ENCODE results near the gene RAB1A.

Gene RAB1A

DNA sequence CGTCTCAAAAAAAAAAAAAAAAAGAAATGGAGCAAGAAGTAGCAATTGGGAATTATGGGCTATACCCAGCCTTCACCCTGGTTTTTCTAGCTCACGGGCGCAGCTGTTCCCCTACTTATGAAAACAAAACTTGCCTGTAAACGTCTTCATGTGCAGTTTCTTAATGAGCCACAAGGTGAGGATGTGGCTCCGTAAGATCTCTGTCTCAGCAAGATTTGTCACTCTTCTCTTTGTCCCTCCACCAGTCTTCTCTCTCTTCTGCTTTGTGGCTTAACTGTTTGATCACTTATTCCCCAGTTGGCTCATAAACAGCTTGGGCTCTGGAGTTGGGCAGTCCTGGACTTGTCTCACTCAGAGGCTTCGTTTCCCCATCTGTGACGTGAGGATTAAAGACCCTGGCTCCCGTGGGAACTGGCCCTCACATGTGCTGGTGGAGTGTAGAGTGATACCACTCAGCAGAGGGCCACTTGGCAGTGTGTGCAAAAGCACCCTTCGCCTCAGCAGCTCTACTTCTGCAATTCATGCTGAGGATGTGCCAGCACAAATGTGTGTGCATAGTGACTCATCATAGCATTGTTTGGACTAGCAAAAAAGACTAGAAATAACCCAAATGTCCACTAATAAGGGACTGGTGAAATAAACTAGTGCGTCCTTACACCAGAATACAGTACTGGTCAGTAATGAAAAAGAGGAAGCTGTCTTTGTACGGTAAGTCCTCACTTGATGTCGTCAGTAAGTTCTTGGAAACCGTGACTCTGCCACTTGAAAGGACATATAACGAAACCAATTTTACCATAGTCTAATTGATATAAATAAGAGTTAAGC is 65.0 kb downstream of the RAB1A start:
- Histone ChIP-seq H3K79me2 (ENCODE audit: insufficient read depth, low read length) (peaks cover 52% of the 10 kb centered on the region), H3K27ac (ENCODE audit: low read length) (peak overlapping the region; percentile 46; the same call in 1 of the 2 replicates), H3K4me1 (ENCODE audit: insufficient read depth, low read length) (peaks cover 7% of the 10 kb centered on the region), H2AFZ (ENCODE audit: low read depth, low read length) (no peak overlapping the region), H3K4me3 (ENCODE audit: low read depth in 1 of 2, low read length in 2 of 2) (no peak overlapping the region), H3K4me2 (ENCODE audit: insufficient read depth, low read length) (no peak overlapping the region; the same call in 1 of the 2 replicates), H4K20me1 (ENCODE audit: insufficient read depth, low read length) (peaks cover 37% of the 10 kb centered on the region), H3K27me3 (ENCODE audit: insufficient read depth, low read length, poor library complexity) (no peaks in the 10 kb centered on the region), H3K9ac (ENCODE audit: low read depth, low read length) (no peak overlapping the region), H3K9me3 (ENCODE audit: insufficient read depth, low read length, severe bottlenecking) (no peaks in the 10 kb centered on the region), H3K36me3 (ENCODE audit: insufficient read depth, low read length) (peaks cover 5% of the 10 kb centered on the region)
- ATAC-seq (ENCODE audit: insufficient read depth, low read depth) (peak; percentile 85), DNase-seq (peak; percentile 55)
- TF ChIP-seq EZH2 (IDR thresholded peaks at IDR 0.05; ENCODE audit: borderline replicate concordance, low read depth, low read length, severe bottlenecking): no peak
- TF ChIP-seq, protein P1, sequence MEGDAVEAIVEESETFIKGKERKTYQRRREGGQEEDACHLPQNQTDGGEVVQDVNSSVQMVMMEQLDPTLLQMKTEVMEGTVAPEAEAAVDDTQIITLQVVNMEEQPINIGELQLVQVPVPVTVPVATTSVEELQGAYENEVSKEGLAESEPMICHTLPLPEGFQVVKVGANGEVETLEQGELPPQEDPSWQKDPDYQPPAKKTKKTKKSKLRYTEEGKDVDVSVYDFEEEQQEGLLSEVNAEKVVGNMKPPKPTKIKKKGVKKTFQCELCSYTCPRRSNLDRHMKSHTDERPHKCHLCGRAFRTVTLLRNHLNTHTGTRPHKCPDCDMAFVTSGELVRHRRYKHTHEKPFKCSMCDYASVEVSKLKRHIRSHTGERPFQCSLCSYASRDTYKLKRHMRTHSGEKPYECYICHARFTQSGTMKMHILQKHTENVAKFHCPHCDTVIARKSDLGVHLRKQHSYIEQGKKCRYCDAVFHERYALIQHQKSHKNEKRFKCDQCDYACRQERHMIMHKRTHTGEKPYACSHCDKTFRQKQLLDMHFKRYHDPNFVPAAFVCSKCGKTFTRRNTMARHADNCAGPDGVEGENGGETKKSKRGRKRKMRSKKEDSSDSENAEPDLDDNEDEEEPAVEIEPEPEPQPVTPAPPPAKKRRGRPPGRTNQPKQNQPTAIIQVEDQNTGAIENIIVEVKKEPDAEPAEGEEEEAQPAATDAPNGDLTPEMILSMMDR (IDR thresholded peaks at IDR 0.05; ENCODE audit: borderline replicate concordance, extremely low read depth, low read length, poor library complexity, severe bottlenecking): peak; percentile 82

DNA sequence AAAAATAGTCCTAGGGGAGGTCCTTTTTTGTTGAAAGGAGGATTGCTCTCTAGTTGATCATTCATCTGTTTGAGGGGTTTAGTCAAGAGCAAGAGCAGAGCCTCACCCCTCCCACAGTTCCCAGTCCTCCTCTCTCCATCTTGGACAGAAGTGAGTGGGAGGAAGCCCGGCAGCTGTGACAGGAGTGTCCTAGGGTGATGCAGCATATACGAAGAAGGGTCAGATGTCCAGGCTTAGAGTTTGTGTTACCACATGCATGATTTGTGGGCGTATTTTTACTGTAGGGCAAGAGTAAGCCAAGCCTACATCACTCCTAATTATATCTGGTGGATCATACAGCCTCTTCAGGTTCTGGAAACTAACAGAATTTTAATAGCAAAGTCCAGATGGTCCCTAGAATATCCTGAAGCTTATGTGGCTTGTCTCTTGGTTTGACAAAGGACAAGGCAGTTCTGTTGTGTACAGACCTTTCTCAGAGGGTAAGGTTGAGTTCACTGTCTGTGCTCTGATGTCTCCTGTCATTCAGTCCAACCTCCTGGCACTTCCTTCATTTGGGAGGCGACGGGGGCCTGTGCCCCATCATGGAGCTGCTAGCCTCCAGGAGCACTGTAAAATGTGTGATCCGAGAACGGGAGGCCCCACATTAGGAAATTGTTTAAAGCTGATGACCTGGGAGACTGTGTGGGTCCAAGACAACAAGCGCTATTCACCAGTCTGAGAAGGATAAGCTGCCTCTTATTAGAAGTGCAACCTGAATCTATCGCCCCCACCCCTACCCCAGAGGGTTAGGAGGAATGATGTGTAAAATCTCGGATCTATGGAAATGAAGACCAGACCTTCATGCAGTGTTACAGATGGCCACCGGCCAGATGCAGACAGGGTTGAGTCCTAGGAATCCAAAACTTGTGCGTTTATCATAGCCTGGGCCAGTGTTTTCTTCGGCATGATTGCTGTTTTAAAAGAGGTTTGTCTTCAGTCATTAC is 66.8 kb downstream of the RAB1A start:
- no peaks in the 10 kb centered on the region for H3K27me3 ChIP-seq (ENCODE audit: insufficient read depth, low read length, poor library complexity)
- no peak overlapping the region for H3K9ac ChIP-seq (ENCODE audit: low read depth, low read length)
- H3K36me3 ChIP-seq (ENCODE audit: insufficient read depth, low read length): no peaks in the 10 kb centered on the region
- H4K20me1 ChIP-seq (ENCODE audit: insufficient read depth, low read length): peaks cover 37% of the 10 kb centered on the region
- H3K9me3 ChIP-seq (ENCODE audit: insufficient read depth, low read length, severe bottlenecking): no peaks in the 10 kb centered on the region
- no peak overlapping the region for H3K27ac ChIP-seq (ENCODE audit: low read length)
- no peak for ATAC-seq (ENCODE audit: insufficient read depth, low read depth)
- DNase-seq: no peak
- no peak overlapping the region for H2AFZ ChIP-seq (ENCODE audit: low read depth, low read length)
- TF ChIP-seq, protein P1 (IDR thresholded peaks at IDR 0.05; ENCODE audit: borderline replicate concordance, extremely low read depth, low read length, poor library complexity, severe bottlenecking): no peak
- no peak for TF ChIP-seq EZH2 (IDR thresholded peaks at IDR 0.05; ENCODE audit: borderline replicate concordance, low read depth, low read length, severe bottlenecking)
- no peak overlapping the region for H3K4me3 ChIP-seq (ENCODE audit: low read depth in 1 of 2, low read length in 2 of 2)
- peaks cover 9% of the 10 kb centered on the region for H3K4me1 ChIP-seq (ENCODE audit: insufficient read depth, low read length)
- H3K79me2 ChIP-seq (ENCODE audit: insufficient read depth, low read length): peaks cover 66% of the 10 kb centered on the region
- H3K4me2 ChIP-seq (ENCODE audit: insufficient read depth, low read length): no peak overlapping the region

DNA sequence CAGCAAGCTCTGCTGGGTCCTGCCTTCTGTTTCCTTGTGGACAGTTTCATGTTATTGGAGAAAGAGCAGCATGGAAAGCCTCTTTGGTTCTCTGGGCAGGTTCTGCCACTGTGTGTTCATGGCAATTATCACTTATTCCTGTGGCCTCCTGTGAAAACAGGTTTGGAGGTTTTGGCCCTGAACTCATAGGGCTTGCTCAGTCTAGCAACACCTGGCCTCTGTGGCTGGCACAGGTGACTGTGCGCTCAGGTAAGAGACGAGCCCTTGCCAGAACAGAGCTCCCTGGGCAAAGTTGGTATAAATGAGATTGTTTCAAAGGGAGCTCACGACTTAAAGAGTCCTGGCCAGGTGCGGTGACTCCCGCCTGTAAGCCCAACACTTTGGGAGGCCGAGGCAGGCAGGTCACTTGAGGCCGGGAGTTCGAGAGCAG is 68.0 kb downstream of the RAB1A start:
- DNase-seq (no peak), ATAC-seq (ENCODE audit: insufficient read depth, low read depth) (no peak)
- H3K9me3 ChIP-seq (ENCODE audit: insufficient read depth, low read length, severe bottlenecking): no peaks in the 10 kb centered on the region
- H3K9ac ChIP-seq (ENCODE audit: low read depth, low read length): no peak overlapping the region
- H3K4me1 ChIP-seq (ENCODE audit: insufficient read depth, low read length): peaks cover 21% of the 10 kb centered on the region
- H3K4me2 ChIP-seq (ENCODE audit: insufficient read depth, low read length): no peak overlapping the region
- H2AFZ ChIP-seq (ENCODE audit: low read depth, low read length): no peak overlapping the region
- no peak overlapping the region for H3K4me3 ChIP-seq (ENCODE audit: low read depth in 1 of 2, low read length in 2 of 2)
- H3K36me3 ChIP-seq (ENCODE audit: insufficient read depth, low read length): no peaks in the 10 kb centered on the region
- peaks cover 35% of the 10 kb centered on the region for H4K20me1 ChIP-seq (ENCODE audit: insufficient read depth, low read length)
- peaks cover 69% of the 10 kb centered on the region for H3K79me2 ChIP-seq (ENCODE audit: insufficient read depth, low read length)
- no peak overlapping the region for H3K27ac ChIP-seq (ENCODE audit: low read length)
- TF ChIP-seq, protein P1 (IDR thresholded peaks at IDR 0.05; ENCODE audit: borderline replicate concordance, extremely low read depth, low read length, poor library complexity, severe bottlenecking): no peak
- no peak for TF ChIP-seq EZH2 (IDR thresholded peaks at IDR 0.05; ENCODE audit: borderline replicate concordance, low read depth, low read length, severe bottlenecking)
- no peaks in the 10 kb centered on the region for H3K27me3 ChIP-seq (ENCODE audit: insufficient read depth, low read length, poor library complexity)

All from DND-41 (cell line).